K562 (cell line): ENCODE results near the gene PRSS57. TPM values are rescaled to one million over a fixed set of nuclear protein-coding genes. Genes with fewer than 3 reads are reported as not detected.
A peak's percentile ranks its signal among the peaks of the same experiment; 100 is the strongest.

Experiments used
- ATAC-seq: fragments of 200-7000 bp; cut with Tn5 transposase; 3 replicates; pipeline ENCODE4 v1.9.1; 2020; ENCODE audit warnings: moderate library complexity
- BruUV-seq: library from RNA; stranded (reverse); fragments of 400-500 nt; replicated peaks from 2 replicates; lab custom pipeline; 2021; lab: Mats Ljungman, UMichigan
- CTCF ChIA-PET: fragments of 300-600 bp; formaldehyde crosslinking; extraction: SDS; loops from one replicate; lab custom pipeline; 2021; ENCODE audit warnings: low intra/inter-chr PET ratio; lab: Yijun Ruan, JAX
- POLR2A ChIA-PET: fragments of 300-600, 350-650 bp; sonication (Branson Sonifier 250); formaldehyde crosslinking; extraction: SDS; loops from one replicate; lab custom pipeline; 2021; ENCODE audit warnings: antibody characterized with exemption, inconsistent platforms; lab: Yijun Ruan, JAX
- DNase-seq, 4 experiments: peaks; one replicate each; pipeline versions ENCODE4 v3.0.0 to v3.0.0-alpha.2; 2011 to 2018; ENCODE audit warnings: low spot score in 3 of 4, mixed read lengths in 3 of 4; ENCODE audit errors: extremely low read depth in 1 of 4
- FAIRE-seq: peaks from 2 replicates; lab custom pipeline; 2011; peaks lifted over from hg19 to GRCh38; lab: Jason Lieb, UNC
- H2AFZ ChIP-seq: 2 replicates; pipeline ENCODE4 v1.6.0; 2011; ENCODE audit warnings: low read depth, low read length, control low read depth, inconsistent platforms
- H3K27ac ChIP-seq: fragments of 200-600 bp; 3 replicates; pipeline ENCODE4 v1.8.0; 2011; ENCODE audit warnings: low read depth, mild to moderate bottlenecking, control low read depth, inconsistent platforms, low read length, moderate library complexity, mixed read lengths; ENCODE audit errors: extremely low read depth
- H3K27me3 ChIP-seq, 2 experiments: fragments of 300-600 bp in 1 of 2; 2 replicates in 1 of 2; 3 replicates in 1 of 2; pipeline versions ENCODE4 v1.6.0 to v1.8.0; 2011; ENCODE audit warnings: inconsistent platforms in 2 of 2, low read length in 2 of 2, mild to moderate bottlenecking in 1 of 2, mixed read lengths in 1 of 2, moderate library complexity in 1 of 2; ENCODE audit not compliant: control insufficient read depth in 2 of 2, insufficient read depth in 2 of 2
- H3K36me3 ChIP-seq: fragments of 300-600 bp; 3 replicates; pipeline ENCODE4 v1.8.0; 2011; ENCODE audit warnings: mild to moderate bottlenecking, low read length, inconsistent platforms; ENCODE audit not compliant: control insufficient read depth, insufficient read depth
- H3K4me1 ChIP-seq, 2 experiments: fragments of 200-600 bp in 1 of 2; replicated peaks in 1 of 2; 2 replicates in 1 of 2; 3 replicates in 1 of 2; pipeline versions ENCODE4 v1.5.1 to v1.8.0; 2011; ENCODE audit warnings: inconsistent platforms in 2 of 2, low read length in 2 of 2, mild to moderate bottlenecking in 1 of 2, mixed read lengths in 1 of 2, moderate library complexity in 1 of 2; ENCODE audit not compliant: control insufficient read depth in 2 of 2, insufficient read depth in 2 of 2
- H3K4me2 ChIP-seq: 2 replicates; pipeline ENCODE4 v1.6.1; 2011; ENCODE audit warnings: low read length, control low read depth, inconsistent platforms, mixed read lengths; ENCODE audit not compliant: insufficient read depth
- H3K4me3 ChIP-seq: fragments of 200-600 bp; sonication (generic), shearing (Covaris generic); 2 replicates; pipeline ENCODE4 v1.5.1; 2016; ENCODE audit warnings: control low read depth, inconsistent platforms
- H3K79me2 ChIP-seq: fragments of 200-600 bp; 3 replicates; pipeline ENCODE4 v1.8.0; 2011; ENCODE audit warnings: low read length, inconsistent platforms; ENCODE audit not compliant: control insufficient read depth, insufficient read depth
- H3K9ac ChIP-seq, 2 experiments: 2 replicates each; pipeline versions ENCODE4 v1.6.0 to v1.6.1; 2011; ENCODE audit warnings: low read depth in 2 of 2, low read length in 2 of 2, control low read depth in 1 of 2, inconsistent platforms in 1 of 2, mild to moderate bottlenecking in 1 of 2, mixed read lengths in 1 of 2; ENCODE audit not compliant: insufficient read depth in 1 of 2
- H3K9me1 ChIP-seq: one replicate; pipeline ENCODE4 v1.6.0; 2011; ENCODE audit warnings: inconsistent platforms, mild to moderate bottlenecking, low read length, moderate library complexity; ENCODE audit not compliant: control insufficient read depth, insufficient read depth
- H3K9me3 ChIP-seq: replicated peaks from 2 replicates; pipeline ENCODE4 v1.5.1; 2011; ENCODE audit warnings: low read depth, low read length, inconsistent platforms; ENCODE audit not compliant: control insufficient read depth, insufficient read depth
- H4K20me1 ChIP-seq: replicated peaks from 2 replicates; pipeline ENCODE4 v1.6.1; 2011; ENCODE audit warnings: low read length, inconsistent platforms, mixed read lengths; ENCODE audit not compliant: control insufficient read depth, insufficient read depth
- CBX3 ChIP-seq, 2 experiments: IDR thresholded peaks; 1 replicate in 1 of 2; 2 replicates in 1 of 2; pipeline ENCODE4 v1.6.1; 2012; ENCODE audit warnings: inconsistent platforms in 2 of 2, low read length in 2 of 2, borderline replicate concordance in 1 of 2, control low read depth in 1 of 2
- CBX8 ChIP-seq: fragments of 200-600 bp; sonication (generic); IDR thresholded peaks from 2 replicates; pipeline ENCODE4 v1.6.1; 2012; ENCODE audit warnings: borderline replicate concordance, mixed run types, low read depth, mild to moderate bottlenecking, moderate library complexity, mixed read lengths, low read length, control low read depth, inconsistent platforms; ENCODE audit not compliant: poor library complexity, severe bottlenecking; ENCODE audit errors: extremely low read depth
- DACH1 ChIP-seq: fragments of 450-650 bp; IDR thresholded peaks from 2 replicates; pipeline ENCODE4 v1.6.1; 2018; ENCODE audit not compliant: partially characterized antibody
- GABPA ChIP-seq: fragments of 200-800 bp; sonication (Bioruptor generic); conservative IDR thresholded peaks from 2 replicates; pipeline ENCODE4 v1.6.1; 2016; ENCODE audit warnings: low read depth, missing genetic modification characterization, missing compliant biosample characterization
- HLTF ChIP-seq: fragments of 450-650 bp; IDR thresholded peaks from 2 replicates; pipeline ENCODE4 v1.6.1; 2016
- JUNB ChIP-seq: fragments of 450-650 bp; formaldehyde crosslinking; conservative IDR thresholded peaks from 2 replicates; pipeline ENCODE4 v1.4.0; 2020; ENCODE audit warnings: mild to moderate bottlenecking
- L3MBTL2 ChIP-seq: fragments of 450-650 bp; IDR thresholded peaks from 2 replicates; pipeline ENCODE4 v1.6.1; 2016; ENCODE audit warnings: mild to moderate bottlenecking, moderate library complexity
- LEF1 ChIP-seq: fragments of 450-650 bp; IDR thresholded peaks from 2 replicates; pipeline ENCODE4 v1.6.1; 2016; ENCODE audit warnings: mild to moderate bottlenecking
- MAFK ChIP-seq: IDR thresholded peaks from 2 replicates; pipeline ENCODE4 v1.6.1; 2011; ENCODE audit warnings: low read length, improper control_type of control experiment
- MXI1 ChIP-seq: IDR thresholded peaks from 2 replicates; pipeline ENCODE4 v1.6.1; 2011; ENCODE audit warnings: low read depth, mild to moderate bottlenecking, improper control_type of control experiment, low read length
- PHF8 ChIP-seq: fragments of 200-600 bp; sonication (generic); IDR thresholded peaks from 2 replicates; pipeline ENCODE4 v1.6.1; 2012; ENCODE audit warnings: mixed run types, mild to moderate bottlenecking, inconsistent platforms, low read length, moderate library complexity, borderline replicate concordance
- RBM25 ChIP-seq: fragments of 200-400 bp; formaldehyde crosslinking; IDR thresholded peaks from 2 replicates; pipeline ENCODE4 v1.6.1; 2018; ENCODE audit warnings: low read length, low read depth, moderate library complexity; ENCODE audit not compliant: severe bottlenecking
- SRSF9 ChIP-seq: fragments of 200-400 bp; formaldehyde crosslinking; IDR thresholded peaks from 2 replicates; pipeline ENCODE4 v1.6.1; 2017; ENCODE audit warnings: low read depth, low read length, borderline replicate concordance
- SUPT5H ChIP-seq: fragments of 450-650 bp; IDR thresholded peaks from 2 replicates; pipeline ENCODE4 v1.6.1; 2016
- TAF7 ChIP-seq: fragments of 450-650 bp; IDR thresholded peaks from 2 replicates; pipeline ENCODE4 v1.6.1; 2016; ENCODE audit warnings: missing genetic modification characterization, missing compliant biosample characterization
- ZC3H4 ChIP-seq: sonication (generic); formaldehyde crosslinking; IDR thresholded peaks from 2 replicates; pipeline ENCODE4 v1.9.0; 2021; ENCODE audit warnings: missing genetic modification reagents, borderline replicate concordance
- ZNF165 ChIP-seq: fragments of 250-450 bp; sonication (Bioruptor Pico); IDR thresholded peaks from 2 replicates; pipeline ENCODE4 v1.4.0; 2020; ENCODE audit warnings: borderline replicate concordance
- ZNF583 ChIP-seq: fragments of 250-450 bp; sonication (Bioruptor Pico); IDR thresholded peaks from 2 replicates; pipeline ENCODE4 v1.4.0; 2020
- WGBS: fragments of 100-300 bp; shearing (Covaris generic); methylation state at CpG from one replicate; pipeline ENCODE4 v1.1.6; 2016; ENCODE audit warnings: low coverage, mixed read lengths; ENCODE audit not compliant: insufficient coverage; ENCODE audit errors: missing lambda C conversion rate; 5-methylcytosine and 5-hydroxymethylcytosine counted together
- in situ Hi-C: fragments of 300-500 bp; cut with MboI; formaldehyde crosslinking; loops from 4 replicates; pipeline ENCODE4 v1.15.0; 2018; ENCODE audit warnings: inconsistent platforms, mixed read lengths
- intact Hi-C: fragments of 100-400 bp; cut with micrococcal nuclease; formaldehyde crosslinking; loops from 2 replicates; pipeline ENCODE4 v1.14.2; 2022
- polyA plus RNA-seq, 8 experiments: library from polyadenylated mRNA; depleted of rRNA in 4 of 8; stranded (reverse) in 5 of 8; unstranded in 3 of 8; fragments of >200 nt; fragmentation: Nextera tagmentation in 2 of 8; fragmentation: Illumina TruSeq in 1 of 8; extraction: Ambion mirVana in 2 of 8; extraction: Trizol in 1 of 8; gene quantifications; 2 replicates each; pipeline versions ENCODE4 v1.2.1 to v1.2.3, GENCODE V29; 2011 to 2014; ENCODE audit warnings: inconsistent platforms in 1 of 8, missing spikeins in 1 of 8
- total RNA-seq, 7 experiments: library from RNA; depleted of rRNA in 6 of 7; stranded (reverse); fragments of >200 nt in 6 of 7; fragmentation: Illumina TruSeq in 2 of 7; extraction: Trizol in 2 of 7; gene quantifications; 2 replicates each; pipeline versions ENCODE4 v1.2.1 to v1.2.3, GENCODE V29; 2011 to 2021; ENCODE audit warnings: low replicate concordance in 1 of 7
- TF ChIP-seq, protein P1 (sequence below), 2 experiments: fragments of 450-650 bp; conservative IDR thresholded peaks; 2 replicates each; pipeline ENCODE4 v1.6.1; 2017; ENCODE audit warnings: mild to moderate bottlenecking in 2 of 2, moderate library complexity in 2 of 2
- TF ChIP-seq, protein P2 (sequence below): sonication (generic); formaldehyde crosslinking; IDR thresholded peaks from 2 replicates; pipeline ENCODE4 v1.8.0; 2022; ENCODE audit warnings: missing genetic modification reagents, mild to moderate bottlenecking, moderate library complexity, borderline replicate concordance
- TF ChIP-seq, protein P3 (sequence below): fragments of 250-450 bp; sonication (Bioruptor Pico); IDR thresholded peaks from 2 replicates; pipeline ENCODE4 v1.8.0; 2021; ENCODE audit warnings: mild to moderate bottlenecking, moderate library complexity

PRSS57 gene
- total and polyA plus RNA-seq, 9 of the 15 experiments (the other 6 are each of a cell fraction or from before 2014, with no cell fraction given): 0.06 to 2.5 (median 1.3) TPM; not detected in 3

DNA sequence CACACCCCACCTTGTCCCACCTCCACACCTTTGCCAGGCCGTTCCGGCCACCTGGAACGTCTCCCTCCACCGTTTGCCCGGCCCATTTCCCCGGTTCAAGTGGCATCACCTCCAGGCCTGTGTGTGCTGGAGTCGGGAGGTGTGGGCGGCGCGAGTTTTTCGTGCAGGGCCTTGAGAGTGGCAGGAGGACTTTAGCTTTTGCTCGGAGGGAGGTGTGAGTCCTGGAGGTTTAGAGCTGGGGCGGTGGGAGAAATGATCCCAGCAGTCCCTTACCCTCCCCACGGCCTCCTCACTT, 9.1 kb upstream of the PRSS57 start:
- H4K20me1 ChIP-seq: no peaks in the 10 kb centered on the region
- H3K9ac ChIP-seq: peak overlapping the region; percentile 8 to 92; a peak in 3 of 4 replicates
- peaks cover 16 to 30% of the 10 kb centered on the region in 2 experiments for H3K4me1 ChIP-seq
- peak overlapping the region; percentile 11; the same call in 1 of the 2 replicates for H3K4me3 ChIP-seq
- no peak for ATAC-seq
- in situ Hi-C loops: no loop called here
- peaks cover 9% of the 10 kb centered on the region; the same call in 2 of the 3 replicates for H3K79me2 ChIP-seq
- CTCF ChIA-PET: no interaction called here
- no peaks in the 10 kb centered on the region for H3K36me3 ChIP-seq
- no TSS peak for BruUV-seq
- FAIRE-seq: no peak
- POLR2A ChIA-PET: interaction anchor here (0.7 to 1.6 kb wide), 3 partner anchors 24 to 233 kb away, joined by 3 to 5 read pairs (median 4); no protein-coding TSS in a partner anchor
- H3K9me1 ChIP-seq: no peaks in the 10 kb centered on the region
- H3K27ac ChIP-seq: peak overlapping the region; percentile 31; the same call in 2 of the 3 replicates
- H2AFZ ChIP-seq: peak overlapping the region; percentile 83
- peak overlapping the region; percentile 82 for H3K4me2 ChIP-seq
- 0 out of 2 replicates have a peak, but pooled peaks cover 2% of the 10 kb centered on the region for H3K9me3 ChIP-seq
- no peaks in the 10 kb centered on the region for H3K27me3 ChIP-seq
- intact Hi-C loops: no loop called here
- 39% methylated on average over 14 of the region's 14 CpGs for WGBS
- DNase-seq: no peak
- TF ChIP-seq SUPT5H (0 out of 2 replicates have a peak, but pooled peaks have one; percentile 51), ZNF165 (CRISPR knock-in tag) (no peak), CBX8 (no peak), GABPA (tag) (no peak), TAF7 (tag) (0 out of 2 replicates have a peak, but pooled peaks have one; percentile 48), HLTF (no peak), PHF8 (0 out of 2 replicates have a peak, but pooled peaks have one; percentile 43), MXI1 (no peak), MAFK (no peak), SRSF9 (no peak), JUNB (CRISPR knock-in tag) (no peak), ZC3H4 (CRISPR knock-in tag) (no peak), LEF1 (no peak), CBX3 (IDR thresholded peaks at IDR 0.05; ENCODE audit: borderline replicate concordance in 1 of 2, low read length in 2 of 2) (peak in 1 of 2 experiments; percentile 36; a peak in 1 of 3 replicates), L3MBTL2 (peak; percentile 62), ZNF583 (no peak), RBM25 (no peak), DACH1 (no peak)
- TF ChIP-seq, protein P1, sequence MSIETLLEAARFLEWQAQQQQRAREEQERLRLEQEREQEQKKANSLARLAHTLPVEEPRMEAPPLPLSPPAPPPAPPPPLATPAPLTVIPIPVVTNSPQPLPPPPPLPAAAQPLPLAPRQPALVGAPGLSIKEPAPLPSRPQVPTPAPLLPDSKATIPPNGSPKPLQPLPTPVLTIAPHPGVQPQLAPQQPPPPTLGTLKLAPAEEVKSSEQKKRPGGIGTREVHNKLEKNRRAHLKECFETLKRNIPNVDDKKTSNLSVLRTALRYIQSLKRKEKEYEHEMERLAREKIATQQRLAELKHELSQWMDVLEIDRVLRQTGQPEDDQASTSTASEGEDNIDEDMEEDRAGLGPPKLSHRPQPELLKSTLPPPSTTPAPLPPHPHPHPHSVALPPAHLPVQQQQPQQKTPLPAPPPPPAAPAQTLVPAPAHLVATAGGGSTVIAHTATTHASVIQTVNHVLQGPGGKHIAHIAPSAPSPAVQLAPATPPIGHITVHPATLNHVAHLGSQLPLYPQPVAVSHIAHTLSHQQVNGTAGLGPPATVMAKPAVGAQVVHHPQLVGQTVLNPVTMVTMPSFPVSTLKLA (conservative IDR thresholded peaks at IDR 0.05): no peak
- TF ChIP-seq, protein P2, sequence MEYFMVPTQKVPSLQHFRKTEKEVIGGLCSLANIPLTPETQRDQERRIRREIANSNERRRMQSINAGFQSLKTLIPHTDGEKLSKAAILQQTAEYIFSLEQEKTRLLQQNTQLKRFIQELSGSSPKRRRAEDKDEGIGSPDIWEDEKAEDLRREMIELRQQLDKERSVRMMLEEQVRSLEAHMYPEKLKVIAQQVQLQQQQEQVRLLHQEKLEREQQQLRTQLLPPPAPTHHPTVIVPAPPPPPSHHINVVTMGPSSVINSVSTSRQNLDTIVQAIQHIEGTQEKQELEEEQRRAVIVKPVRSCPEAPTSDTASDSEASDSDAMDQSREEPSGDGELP (CRISPR knock-in tag): 0 out of 2 replicates have a peak, but pooled peaks have one; percentile 7
- TF ChIP-seq, protein P3, sequence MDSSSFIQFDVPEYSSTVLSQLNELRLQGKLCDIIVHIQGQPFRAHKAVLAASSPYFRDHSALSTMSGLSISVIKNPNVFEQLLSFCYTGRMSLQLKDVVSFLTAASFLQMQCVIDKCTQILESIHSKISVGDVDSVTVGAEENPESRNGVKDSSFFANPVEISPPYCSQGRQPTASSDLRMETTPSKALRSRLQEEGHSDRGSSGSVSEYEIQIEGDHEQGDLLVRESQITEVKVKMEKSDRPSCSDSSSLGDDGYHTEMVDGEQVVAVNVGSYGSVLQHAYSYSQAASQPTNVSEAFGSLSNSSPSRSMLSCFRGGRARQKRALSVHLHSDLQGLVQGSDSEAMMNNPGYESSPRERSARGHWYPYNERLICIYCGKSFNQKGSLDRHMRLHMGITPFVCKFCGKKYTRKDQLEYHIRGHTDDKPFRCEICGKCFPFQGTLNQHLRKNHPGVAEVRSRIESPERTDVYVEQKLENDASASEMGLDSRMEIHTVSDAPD (CRISPR knock-in tag): no peak
